GM12874 (cell line): Measurements from ENCODE around the gene HIC1.

Experiments
- TF ChIP-seq, protein P1 (sequence below): IDR thresholded peaks from 2 replicates; pipeline ENCODE4 v1.5.1; 2011; ENCODE audit warnings: low read depth, mild to moderate bottlenecking, control low read depth, low read length, moderate library complexity; ENCODE audit not compliant: insufficient read depth

Gene HIC1

DNA sequence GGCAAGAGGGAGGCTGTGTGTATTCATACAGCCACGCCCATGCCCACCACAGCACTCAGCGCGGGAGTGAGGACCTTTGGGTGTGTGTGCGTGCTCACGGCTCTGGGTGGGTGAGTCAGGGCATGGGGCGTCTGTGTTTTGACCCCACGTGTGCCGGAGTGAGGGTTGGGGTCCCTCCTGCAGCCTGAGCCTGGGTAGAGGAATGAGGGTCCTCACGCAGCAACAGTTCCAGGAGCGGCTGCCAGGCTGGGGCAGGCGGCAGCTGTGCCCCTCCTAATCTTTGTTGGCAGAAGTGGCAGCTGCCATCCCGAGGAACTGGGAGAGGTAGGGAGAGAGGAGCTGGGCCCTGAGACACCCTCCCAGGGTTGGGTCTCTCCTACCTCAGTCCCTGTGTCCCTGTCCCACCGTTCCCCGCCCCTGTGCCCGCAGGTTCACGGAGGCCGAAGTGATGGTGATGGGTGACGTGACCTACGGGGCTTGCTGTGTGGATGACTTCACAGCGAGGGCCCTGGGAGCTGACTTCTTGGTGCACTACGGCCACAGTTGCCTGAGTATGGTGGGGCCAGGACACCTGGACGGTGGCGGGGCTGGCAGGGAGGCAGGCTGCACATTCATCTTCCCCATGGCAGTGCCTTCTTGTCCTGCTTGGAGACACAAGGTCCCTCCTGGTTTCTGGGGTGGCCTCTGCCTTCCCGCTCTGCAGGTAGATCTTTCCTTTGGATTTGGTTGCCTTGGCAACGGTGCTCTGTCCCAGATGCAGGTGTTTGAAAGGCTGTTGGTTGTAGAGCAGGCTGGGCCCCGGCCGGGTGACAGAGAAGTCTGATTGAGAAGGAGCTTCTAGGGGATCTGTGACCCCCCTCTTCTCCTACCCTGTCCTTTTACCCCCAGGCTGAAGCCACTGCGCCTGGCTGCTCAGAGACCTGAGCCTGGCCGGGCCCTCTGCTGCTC, 19.1 kb upstream of the HIC1 start:
- TF ChIP-seq, protein P1, sequence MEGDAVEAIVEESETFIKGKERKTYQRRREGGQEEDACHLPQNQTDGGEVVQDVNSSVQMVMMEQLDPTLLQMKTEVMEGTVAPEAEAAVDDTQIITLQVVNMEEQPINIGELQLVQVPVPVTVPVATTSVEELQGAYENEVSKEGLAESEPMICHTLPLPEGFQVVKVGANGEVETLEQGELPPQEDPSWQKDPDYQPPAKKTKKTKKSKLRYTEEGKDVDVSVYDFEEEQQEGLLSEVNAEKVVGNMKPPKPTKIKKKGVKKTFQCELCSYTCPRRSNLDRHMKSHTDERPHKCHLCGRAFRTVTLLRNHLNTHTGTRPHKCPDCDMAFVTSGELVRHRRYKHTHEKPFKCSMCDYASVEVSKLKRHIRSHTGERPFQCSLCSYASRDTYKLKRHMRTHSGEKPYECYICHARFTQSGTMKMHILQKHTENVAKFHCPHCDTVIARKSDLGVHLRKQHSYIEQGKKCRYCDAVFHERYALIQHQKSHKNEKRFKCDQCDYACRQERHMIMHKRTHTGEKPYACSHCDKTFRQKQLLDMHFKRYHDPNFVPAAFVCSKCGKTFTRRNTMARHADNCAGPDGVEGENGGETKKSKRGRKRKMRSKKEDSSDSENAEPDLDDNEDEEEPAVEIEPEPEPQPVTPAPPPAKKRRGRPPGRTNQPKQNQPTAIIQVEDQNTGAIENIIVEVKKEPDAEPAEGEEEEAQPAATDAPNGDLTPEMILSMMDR: no peak

DNA sequence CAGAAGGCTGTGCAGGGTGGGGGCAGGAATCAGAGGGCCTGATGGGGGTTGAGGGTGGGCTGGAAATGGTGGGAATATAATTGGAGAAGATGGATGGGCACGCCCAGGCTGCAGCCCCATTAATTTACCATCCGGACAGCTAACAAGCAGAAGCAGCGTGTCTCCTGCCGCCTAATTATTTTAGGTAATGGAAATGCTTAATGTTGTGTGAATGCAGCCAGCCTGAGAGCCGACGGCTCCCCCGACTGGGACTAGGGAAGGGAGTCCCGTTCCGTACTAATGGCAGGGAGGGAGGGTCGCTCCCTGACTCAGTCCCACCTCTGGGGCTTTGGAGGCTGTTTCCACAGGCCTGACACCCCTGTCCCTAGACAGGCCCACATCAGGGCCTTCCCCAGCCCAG, 17.7 kb upstream of the HIC1 start:
- TF ChIP-seq, protein P1: no peak

DNA sequence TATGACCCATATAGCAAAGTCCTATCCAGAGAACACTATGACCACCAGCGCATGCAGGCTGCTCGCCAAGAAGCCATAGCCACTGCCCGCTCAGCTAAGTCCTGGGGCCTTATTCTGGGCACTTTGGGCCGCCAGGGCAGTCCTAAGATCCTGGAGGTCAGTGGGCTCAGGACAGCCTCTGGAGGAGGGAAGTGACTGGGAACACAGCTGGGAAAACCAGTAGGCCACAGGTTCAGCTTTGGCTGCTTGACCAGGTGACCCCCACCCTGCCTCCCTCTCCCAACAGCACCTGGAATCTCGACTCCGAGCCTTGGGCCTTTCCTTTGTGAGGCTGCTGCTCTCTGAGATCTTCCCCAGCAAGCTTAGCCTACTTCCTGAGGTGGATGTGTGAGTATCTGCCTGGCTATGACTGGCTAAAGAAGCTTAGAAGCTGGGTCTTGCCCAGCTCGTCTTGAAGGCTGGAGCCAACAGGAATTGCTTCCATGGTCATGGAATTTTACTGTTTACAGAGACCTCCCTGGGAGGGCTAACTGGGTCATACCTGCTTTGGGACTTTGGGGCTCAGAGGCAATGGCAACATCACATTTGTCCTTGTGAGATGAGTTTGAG, 14.6 kb upstream of the HIC1 start:
- TF ChIP-seq, protein P1: no peak

GRCh38 chr17:2040942-2041560, 13.9 kb upstream of the HIC1 start:
- TF ChIP-seq, protein P1: no peak

DNA sequence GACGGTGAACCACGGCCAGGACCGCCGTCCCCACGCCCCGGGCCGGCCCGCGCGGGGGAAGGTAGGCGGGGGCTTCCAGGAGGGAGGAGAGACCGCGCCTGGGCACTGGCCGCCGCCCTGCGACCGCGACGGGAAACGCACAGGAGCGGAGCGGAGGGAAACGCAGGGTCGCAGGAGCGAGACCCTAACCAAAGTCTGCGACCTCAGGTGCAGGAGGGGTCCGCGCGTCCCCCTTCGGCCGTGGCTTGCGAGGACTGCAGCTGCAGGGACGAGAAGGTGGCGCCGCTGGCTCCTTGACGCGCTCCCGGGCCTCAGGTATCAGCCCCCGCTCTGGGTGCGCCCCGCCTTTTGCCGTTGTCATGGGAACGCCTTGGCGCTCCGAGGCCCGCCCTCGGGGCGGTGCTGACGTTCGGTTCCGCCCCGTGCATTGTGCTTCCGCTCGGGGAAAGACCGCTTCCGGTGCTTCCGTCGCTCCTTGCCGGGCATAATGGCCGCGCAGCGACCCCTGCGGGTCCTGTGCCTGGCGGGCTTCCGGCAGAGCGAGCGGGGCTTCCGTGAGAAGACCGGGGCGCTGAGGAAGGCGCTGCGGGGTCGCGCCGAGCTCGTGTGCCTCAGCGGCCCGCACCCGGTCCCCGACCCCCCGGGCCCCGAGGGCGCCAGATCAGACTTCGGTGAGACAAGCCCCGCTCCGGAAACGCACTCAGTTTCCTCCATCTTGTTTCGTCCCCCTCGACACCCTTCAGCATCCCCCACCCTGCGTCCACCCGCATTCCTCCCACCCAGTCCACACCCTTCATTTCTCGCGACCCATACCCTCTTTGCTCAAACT, 13.1 kb upstream of the HIC1 start, which contains the start of gene OVCA2:
Gene OVCA2, plus strand, starts transcription at position 462 of the 829 bp plus-strand sequence. Its CDS starts 26 bp downstream, at position 488.
- TF ChIP-seq, protein P1: peak; percentile 54; the same call in 1 of the 2 replicates

DNA sequence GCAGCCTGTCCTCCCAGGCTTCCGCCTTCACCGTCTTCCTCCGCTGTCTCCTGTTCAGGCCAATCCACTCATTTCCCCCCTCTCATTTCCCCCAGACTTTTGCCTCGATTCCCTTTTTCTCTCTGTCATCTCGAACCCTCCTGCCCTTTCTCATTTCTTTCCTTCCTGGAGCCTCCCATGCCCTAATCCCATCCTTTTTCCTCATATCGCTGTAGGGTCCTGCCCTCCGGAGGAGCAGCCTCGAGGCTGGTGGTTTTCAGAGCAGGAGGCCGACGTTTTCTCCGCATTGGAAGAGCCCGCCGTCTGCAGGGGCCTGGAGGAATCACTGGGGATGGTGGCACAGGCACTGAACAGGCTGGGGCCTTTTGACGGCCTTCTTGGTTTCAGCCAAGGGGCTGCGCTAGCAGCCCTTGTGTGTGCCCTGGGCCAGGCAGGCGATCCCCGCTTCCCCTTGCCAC, 12.5 kb upstream of the HIC1 start:
- TF ChIP-seq, protein P1: no peak
